Stimulated activated CD8-positive, alpha-beta memory T cell treated with anti-CD3 and anti-CD28 coated beads, Interleukin-4, amount 100 ng/mL, for 1 hour (primary cell): ENCODE results near the gene ROCK2.
"Not testable (repeated sequence)": the region's sequence is repeated elsewhere in the genome, so short reads cannot be mapped to it uniquely, and the experiment has no call there.

Source experiments
- DNase-seq, 2 donors: peaks; one replicate each; pipeline ENCODE4 v3.0.0-alpha.2; 2020; ENCODE audit warnings: low read depth in 2 of 2, low spot score in 1 of 2

Gene ROCK2

DNA sequence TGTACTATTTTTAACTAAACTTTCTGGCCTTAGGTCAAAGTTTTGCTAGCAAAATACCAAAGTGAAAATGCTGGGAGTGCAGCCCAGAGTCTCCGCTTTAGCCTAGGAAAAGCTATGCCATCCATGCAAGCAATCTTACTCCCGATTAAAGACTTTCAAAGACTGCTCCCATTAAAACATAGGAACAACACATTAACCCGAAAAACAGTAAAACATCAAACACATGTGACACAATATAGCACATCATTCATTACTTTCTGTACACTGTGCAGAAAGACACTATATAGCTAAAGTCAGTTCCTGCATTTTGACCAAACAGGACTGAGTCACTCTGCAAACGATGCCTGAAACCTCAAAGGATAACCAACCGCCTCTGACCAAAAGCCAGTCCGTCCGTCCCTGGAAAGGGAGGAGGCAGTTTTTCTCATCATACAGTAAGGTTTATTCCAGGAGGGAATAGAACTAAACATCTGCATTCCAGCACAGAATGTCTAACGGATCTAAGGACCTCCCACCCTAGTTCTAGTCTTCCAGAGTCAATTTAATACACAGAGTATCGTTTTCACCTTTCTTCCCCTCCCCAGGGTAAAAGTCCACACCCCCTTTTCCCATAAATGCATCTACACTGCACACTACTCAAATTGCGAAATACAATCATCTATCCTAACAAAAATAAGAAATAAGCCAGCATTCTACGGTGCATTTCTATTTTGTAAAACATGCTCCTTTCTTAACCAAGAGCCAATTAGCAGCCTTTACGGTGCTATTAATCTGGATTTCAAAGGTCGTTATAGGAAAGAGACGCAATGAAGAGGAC is 1.7 kb downstream of the ROCK2 start:
- no peak for DNase-seq

- DNase-seq: no peak
Measured at GRCh38 chr2:11340717-11341116, 3.7 kb downstream of the ROCK2 start.

GRCh38 chr2:11339508-11340083 is 4.8 kb downstream of the ROCK2 start:
- no peak for DNase-seq

DNA sequence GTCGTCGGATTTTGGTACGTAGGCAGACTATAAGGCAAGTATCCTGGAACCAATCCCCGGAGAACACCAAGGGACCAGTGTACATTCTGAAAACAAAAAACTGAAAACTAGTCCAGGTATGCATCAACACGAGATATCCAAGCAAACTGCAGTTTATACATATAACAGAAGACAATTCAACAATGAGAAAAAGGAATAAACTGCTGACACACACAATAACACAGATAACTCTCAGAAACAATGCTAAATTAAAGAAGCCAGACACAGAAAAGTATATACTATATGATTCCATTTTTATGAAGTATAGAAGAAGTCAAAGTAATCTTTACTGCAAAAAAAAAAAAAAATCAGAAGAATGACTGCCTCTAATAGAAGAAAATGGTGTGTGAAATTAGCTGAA is 5.9 kb downstream of the ROCK2 start:
- no peak for DNase-seq

GRCh38 chr2:11337909-11338308 is 6.5 kb downstream of the ROCK2 start:
- no peak for DNase-seq

DNA sequence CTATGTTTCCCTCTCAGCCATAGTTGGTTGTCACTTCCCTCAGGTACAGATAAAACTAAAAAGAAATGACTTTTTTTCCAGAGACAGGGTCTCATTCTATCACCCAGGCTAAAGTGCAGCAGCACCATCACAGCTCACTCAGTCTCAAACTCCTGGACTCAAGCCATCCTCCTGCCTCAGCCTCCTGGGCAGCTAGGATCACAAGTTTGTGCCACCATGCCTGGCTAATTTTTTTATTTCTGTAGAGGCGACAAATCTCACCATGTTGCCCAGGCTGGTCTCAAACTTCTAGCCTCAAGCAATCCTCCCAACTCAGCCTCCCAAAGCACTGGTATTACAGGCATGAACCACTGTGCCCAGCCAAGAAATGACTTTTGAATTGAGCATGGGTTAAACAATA is 8.2 kb downstream of the ROCK2 start:
- no peak for DNase-seq

- DNase-seq: no peak
Measured at GRCh38 chr2:11333427-11334183, 10.8 kb downstream of the ROCK2 start.

GRCh38 chr2:11332596-11332995 is 11.8 kb downstream of the ROCK2 start:
- no peak for DNase-seq

- no peak for DNase-seq
Measured at GRCh38 chr2:11330457-11331142, 13.8 kb downstream of the ROCK2 start.

DNA sequence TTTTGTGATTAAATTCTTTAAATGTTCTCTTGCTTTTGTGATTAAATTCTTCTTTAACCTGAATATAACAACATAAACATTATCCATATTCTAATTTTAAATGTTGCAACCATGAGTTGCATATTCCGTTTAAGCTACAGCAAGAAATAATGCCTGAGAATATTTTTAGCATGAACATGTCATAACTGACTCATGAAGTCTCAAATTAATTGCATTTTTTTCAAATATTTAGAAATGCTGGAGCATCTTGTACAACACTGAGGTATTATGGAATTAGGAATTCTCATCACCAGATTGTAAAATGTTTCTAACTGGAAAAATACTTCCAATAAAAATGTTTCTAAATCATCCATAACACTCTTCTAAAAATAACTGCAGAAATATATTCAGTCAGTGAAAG is 14.7 kb downstream of the ROCK2 start:
- no peak for DNase-seq

DNA sequence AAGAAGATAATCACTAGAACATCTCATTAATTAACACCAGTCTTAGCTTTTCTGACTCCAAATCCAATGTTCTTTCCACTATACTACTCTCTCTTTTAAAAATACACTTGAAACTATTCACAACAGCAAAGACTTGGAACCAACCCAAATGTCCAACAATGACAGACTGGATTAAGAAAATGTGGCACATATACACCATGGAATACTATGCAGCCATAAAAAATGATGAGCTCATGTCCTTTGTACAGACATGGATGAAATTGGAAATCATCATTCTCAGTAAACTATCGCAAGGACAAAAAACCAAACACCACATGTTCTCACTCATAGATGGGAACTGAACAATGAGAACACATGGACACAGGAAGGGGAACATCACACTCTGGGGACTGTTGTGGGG is 15.9 kb downstream of the ROCK2 start:
- not testable (repeated sequence) for DNase-seq

GRCh38 chr2:11327871-11328270 is 16.6 kb downstream of the ROCK2 start:
- DNase-seq: no peak

DNA sequence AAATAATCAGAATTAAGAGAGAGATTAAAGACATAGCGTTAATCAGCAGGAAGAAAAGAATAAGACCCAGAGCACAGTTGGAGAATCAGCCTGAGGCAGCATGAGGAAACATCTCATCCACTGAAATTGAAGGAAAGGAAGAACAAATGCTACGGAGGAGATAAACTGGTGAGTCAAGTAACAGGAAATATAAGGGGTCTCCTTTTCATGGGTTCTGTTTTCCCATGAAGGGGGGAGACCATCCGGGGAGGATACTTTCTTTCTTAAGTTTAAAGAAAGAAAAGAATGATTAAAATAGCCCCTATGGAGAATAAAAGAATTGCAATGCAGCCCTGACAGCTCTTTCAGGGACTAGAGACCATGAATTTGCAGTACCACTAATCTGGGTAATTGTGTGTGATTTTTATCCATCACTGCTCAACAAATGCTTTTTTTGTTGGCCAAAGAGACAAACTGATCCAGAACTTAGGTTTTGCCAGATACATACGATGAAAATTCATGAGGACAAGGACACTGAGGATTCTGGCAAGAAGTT is 17.7 kb downstream of the ROCK2 start:
- no peak for DNase-seq

GRCh38 chr2:11325961-11326676 is 18.3 kb downstream of the ROCK2 start:
- no peak for DNase-seq

- DNase-seq: no peak
Measured at GRCh38 chr2:11321847-11322246, 22.6 kb downstream of the ROCK2 start.

- no peak for DNase-seq
Measured at GRCh38 chr2:11320698-11321492, 23.5 kb downstream of the ROCK2 start.

GRCh38 chr2:11319939-11320338 is 24.5 kb downstream of the ROCK2 start:
- no peak for DNase-seq

DNA sequence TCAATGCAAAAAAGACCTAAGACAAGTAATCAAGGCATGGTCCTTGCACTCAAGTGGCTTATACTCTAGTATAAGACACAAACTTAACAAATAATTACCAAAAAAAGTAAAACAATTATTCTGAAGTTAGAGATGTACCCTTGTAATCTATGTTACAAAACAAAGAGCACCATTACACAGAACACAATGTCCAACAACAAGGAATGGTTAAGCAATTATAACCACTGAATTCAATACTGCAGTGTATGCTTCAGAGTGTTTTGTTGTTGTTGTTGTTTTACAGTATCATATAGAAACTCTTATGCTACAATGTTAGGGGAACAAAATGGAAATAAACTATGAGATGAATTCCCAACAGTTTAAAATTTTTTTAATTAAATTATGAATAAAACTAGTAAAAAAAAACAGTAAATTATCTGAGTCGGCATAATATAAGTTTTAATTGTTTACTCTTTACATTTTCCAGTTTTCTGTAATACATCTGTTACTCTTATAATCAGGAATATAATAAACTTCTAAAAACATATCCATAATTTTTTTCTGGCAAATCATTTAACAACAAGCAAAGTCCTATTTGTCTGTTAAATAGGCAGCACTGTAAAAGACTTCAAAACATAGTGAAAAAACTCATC is 29.2 kb downstream of the ROCK2 start:
- DNase-seq: no peak

GRCh38 chr2:11314487-11314886 is 29.9 kb downstream of the ROCK2 start:
- no peak for DNase-seq
